GM21381 (cell line): Measurements from ENCODE around the gene FOXK1.
A peak's percentile ranks its signal among the peaks of the same experiment; 100 is the strongest.

Source experiments
- ATAC-seq: cut with Tn5 transposase; IDR thresholded peaks from one replicate; pipeline ENCODE4 v1.9.1; 2021; ENCODE audit warnings: mild to moderate bottlenecking, moderate library complexity; ENCODE audit not compliant: unreplicated experiment

FOXK1 gene

DNA sequence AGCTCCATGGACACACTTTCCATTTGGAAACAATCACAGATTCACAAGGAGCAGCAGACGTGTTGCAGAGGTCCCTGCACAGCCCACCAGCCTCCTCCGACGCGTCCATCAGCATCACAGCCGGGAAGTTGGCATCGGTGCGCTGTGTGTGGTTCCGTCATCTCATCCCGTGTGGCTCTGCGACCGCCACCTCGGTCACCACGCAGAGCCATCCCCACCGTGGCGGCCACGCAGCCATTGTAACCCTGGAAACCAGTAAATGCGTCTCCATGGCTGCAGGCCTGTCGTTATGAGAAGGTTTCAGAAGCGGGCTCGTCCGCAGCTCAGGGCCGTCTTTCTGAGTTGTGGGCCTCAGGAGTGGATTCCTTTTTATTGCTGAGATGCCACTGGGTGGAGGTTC, 36.0 kb downstream of the FOXK1 start:
- ATAC-seq: no peak

DNA sequence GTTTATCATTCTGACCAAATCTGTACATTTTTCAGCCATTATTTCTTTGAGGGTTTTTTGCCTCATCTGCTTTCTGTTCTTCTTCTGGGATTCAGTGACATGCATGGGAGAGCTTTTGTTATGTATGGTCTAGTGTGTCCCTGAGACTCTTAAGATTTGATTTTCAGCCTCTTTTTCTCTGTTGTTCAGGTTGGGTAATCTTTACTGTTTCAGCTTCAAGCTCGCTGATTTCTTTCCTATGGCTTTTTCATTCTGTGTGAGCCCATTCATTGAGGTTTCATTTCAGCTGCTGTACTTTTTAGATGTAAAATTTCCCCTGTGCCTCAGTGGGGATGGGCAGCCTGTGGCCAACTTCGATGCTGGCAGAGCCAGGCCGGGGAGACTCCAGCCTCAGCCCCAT, 38.1 kb downstream of the FOXK1 start:
- ATAC-seq: no peak

DNA sequence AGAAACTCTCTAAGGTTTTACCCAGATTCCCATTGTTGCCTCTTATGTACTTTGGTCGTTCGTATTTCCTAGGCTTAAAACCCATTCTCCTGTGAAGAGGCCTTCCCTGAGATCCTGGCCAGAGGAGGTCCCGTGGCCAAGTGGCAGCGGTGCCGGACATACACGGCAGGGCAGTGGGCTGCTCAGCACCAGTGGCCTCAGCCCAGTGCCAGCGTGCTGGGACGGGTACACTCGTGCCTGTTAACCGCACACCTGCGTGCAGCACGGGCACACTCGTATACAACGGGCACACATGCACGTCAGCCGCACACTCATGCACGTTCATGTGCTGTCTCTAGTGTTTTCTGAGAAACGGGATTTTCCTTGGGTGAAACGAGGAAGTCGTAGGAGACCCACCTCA, 40.2 kb downstream of the FOXK1 start:
- ATAC-seq: no peak

DNA sequence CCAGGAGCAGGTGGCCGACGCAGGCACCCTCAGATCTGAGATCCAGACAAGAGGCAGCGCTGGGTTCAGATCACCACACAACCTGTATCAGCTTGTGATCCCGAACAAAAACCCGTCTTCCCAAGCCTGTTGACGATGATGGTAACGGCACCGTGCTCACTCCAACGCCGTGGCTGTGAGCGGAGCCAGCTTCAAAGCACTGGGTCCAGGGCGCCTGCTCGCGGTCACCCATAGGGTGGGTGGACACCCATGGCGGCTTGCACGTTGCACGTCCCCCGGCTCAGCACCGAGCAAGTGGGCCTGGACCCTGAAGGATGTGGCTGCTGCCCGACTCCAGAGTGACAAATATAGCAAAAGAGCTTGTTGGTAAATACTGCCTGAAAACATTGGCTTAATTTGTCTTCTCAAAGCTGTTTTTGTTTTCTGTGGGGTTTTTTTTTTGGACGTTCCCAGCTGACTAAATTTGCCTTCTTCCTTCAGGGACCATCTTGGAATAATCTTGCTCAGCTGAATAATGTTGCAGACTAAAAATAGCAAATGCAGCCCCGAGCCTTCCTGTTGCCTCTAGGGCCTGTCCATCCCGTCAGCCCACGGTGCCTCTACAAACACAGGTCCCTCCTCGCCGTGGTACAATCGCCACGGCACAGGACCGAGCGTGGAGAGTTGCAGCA, 41.0 kb downstream of the FOXK1 start:
- ATAC-seq: no peak

DNA sequence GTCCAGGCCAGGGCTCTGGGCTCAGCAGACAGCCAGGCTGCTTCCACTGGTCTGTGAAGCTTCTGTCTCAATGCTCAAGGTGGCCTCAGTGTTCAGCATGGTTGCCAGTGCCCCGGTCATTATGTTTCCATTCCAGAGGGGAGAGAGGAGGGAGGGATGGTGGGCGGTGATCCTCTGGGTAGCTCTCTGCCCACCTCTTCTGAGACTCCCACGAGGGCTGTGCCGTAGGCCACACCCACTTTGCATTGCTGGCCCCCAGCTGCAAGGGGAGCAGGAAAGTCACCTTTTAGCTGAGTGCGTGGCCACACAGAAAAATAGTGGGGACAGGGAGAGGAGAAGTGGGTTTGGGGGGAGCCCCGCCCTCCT, 42.5 kb downstream of the FOXK1 start:
- peak; percentile 3 for ATAC-seq

DNA sequence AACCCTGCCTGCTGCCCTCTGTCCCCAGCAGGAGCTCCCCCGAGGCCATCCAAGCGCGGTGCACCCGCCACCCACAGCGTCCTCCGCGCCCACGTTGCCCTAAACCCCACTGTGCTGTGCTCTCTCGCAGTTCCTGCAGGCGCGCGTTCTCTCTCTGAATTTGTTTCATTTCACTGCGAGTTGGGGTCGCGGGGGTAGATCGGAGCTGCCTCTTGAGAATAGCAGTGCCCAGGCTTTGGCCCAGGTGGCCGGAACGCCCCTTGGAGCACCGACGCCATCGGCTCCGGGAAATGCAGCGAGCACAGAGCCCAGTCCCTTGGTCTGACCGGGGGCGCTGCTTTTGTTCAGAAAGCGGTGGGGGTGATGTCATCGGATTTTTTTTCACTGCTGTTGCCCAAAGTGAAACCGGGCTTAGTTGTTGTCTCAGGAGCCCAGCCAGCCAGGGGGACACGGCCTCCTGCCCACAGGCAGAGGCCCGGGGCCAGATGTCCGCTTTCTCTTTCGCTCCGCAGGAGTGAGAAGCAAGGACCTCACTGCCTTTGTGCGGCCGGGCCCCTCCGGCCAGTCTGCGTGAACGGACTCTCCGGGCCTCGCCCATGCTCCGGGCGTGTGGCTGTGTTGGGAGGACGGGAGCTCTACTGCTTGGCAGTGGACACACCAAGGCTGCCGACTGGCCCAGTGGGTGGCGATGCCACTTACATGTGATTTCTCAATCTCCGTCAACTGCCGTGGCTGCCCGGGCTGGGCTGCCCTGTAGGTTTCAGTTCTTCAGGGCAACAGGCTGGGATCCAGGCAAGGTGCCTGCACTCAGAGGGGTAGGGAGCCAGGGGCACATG, 43.1 kb downstream of the FOXK1 start:
- ATAC-seq: peak; percentile 58

DNA sequence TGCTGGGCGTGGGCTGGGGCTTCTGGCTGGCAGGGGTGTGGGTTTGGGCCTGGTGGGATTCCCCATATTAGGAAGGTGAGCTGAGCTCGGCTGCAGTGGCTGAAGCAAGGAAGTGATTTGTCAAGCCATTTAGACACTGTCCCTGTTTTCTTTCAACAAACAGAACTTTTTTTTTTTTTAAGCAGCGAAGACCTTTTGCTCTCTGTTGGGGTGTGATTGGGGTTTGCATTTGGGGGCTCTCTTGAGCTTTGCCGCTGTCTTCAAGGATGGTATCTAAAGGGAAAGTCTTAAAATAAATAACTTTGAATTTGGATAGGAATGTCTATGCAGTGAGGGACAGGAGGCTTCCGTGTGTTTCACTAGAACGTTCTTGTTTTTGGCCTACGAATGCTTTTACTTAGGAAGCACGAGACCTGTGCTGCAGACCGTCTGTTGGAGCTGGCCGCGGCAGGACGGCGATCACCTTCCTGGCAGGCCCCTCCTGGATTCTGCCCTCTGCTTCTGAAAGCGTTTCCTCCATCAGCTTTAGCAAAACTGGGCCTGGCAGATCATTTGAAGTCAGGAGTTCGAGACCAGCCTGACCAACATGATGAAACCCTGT, 43.9 kb downstream of the FOXK1 start:
- no peak for ATAC-seq

DNA sequence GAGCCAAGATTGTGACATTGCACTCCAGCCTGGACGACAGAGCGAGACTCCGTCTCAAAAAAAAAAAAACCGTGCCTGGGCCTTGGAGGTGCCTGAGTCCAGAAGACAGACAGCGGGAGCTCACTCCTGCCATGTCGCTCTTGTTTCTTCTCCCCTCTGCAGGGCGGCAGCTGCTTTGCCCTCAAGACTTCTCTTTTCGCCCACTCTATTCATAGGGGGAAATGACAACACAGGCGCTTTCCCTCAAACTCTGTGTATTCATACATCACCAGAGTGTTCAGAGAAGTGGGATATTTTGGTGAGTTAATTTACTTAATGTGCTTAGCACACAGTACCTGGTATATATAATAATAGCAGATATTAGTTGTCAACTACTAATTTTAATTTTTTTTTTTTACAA, 44.5 kb downstream of the FOXK1 start:
- no peak for ATAC-seq

DNA sequence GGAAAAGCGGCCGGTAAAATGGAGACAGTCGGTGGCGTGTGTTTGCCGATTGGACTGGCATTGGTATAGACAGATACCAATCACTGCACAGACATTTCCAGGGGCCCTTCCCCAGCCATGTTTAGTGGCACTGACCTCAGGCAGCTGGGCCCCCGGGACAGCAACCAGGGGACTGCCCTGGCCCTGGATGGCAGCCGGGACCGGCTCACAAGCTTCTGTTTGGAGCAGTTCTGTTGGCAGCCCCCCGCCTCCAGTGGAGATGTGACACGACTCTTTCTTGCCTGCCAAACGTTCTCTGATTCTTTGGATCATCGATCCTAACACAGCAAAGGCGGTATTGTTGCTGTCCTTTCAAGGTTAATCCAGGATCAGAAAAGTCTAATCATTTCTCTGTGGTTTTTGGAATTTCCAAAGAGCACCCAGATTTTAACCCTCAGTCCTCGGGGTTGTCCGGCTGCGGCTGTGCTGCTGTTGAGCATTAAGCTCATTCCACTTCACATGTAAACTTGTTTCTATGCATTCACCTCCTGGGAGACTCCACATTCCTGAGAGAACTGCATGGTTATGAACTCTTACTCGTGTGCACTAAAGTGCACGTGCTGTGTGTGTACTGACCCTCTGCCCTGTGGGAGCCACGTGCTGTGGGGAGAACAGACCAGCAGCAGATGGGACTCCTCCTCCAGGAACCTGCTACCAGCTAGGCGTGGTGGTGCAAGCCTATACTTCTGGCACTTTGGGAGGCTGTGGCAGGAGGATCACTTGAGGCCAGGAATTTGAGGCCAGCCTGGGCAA, 46.0 kb downstream of the FOXK1 start:
- no peak for ATAC-seq

DNA sequence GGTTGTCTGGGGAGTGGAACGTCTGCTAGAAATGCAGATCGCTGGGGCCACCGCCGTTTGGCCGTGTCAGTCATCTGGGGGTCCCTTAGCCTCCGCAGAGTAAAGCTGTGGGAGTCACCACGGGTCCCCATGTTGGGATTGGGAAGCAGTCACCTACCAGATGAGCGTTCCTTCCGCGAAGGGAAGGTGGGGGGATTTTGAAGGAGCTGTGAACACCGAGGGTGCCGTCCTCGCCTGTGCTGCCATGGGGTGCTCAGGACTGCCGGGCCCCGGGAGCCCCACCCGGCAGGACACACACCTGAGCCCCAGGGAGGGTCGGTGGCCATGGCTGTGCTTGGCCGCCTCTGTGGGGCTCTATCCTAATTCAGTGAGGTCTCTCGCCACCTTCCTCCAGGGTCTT, 47.2 kb downstream of the FOXK1 start:
- no peak for ATAC-seq

DNA sequence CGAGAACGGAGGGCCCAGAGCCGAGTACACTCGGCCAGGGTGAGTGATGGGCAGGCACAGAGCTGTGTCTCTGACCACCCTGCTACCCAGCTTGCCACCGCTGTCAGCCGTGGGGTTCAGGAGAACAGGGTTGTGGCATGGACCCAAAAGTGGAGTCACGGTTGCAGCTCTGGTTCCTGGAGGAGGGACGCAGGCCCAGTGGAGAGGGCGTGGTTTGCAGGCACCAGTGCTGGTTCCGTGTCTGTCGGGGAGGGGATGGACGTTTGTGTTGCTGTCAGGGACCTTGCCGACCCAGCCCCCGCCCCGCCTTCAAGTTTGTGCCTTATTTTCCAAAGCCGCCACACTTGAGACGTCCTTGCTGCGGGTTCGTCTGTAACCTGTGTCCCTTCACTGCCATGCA, 48.2 kb downstream of the FOXK1 start:
- ATAC-seq: no peak

DNA sequence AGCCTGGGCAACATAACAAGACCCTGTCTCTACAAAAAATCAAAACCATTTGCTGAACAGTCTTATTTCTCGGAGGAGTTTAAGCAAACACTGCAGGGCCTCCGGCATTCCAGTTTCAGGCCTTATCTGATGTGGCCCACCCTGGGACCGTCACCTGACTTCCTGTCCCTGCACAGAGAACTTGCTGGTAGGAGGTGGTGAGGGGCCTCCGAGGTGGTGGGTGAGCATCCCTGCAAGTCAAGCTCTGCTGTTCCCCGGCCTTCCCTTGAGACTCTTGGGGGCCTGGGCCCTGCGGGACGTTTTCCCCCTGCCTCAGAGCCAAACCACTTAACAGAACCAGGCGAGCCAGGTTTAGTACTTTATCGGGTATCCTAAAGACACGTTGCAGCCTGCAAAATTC, 48.9 kb downstream of the FOXK1 start:
- ATAC-seq: no peak

DNA sequence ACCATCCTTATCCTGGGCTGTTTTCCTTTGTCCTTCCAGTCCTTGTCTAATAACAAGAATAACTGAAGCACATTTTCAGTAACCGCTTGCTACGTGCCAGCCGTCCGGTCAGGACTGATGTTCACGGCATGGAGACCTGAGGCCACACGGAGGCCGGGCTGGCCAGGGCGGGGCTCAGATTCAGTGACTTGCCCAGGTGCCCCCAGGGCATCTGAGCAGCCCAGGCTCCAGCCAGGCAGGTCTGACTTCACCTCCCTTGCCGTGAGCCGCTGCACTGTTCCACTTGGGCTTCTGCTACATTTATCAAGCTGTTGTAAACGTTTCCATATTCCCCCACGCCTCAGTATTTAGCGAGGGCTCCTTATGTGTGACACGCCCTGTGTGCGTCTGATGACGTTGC, 49.7 kb downstream of the FOXK1 start:
- no peak for ATAC-seq

DNA sequence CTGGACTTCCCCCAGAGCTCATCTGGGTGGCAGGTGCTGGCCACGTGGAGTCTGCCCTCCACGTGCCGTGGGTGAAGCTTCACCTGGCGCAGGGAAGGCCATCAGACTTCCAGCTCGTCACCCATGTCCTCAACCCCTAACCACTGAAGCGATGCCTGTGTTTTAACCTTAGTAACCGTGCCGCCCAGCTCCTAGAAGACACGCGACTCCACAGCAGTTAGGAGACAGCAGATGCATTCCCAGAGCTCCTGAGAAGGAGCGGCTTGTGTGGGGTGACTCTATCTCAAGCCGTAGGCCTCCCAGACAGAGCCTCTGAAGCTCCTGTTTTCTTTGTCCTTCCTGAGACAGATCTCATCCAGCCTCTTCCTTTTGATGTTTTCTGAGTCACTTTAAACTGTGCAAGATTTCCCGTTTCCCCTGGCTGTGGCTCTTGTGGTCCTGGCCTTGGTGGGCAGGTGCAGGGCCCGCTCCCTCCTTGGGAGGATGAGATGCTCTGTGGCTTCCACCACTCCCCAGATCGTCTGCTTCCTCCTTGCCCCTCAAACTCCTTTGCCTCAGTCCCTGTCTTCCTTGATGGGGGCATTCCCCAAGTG, 51.9 kb downstream of the FOXK1 start:
- no peak for ATAC-seq

DNA sequence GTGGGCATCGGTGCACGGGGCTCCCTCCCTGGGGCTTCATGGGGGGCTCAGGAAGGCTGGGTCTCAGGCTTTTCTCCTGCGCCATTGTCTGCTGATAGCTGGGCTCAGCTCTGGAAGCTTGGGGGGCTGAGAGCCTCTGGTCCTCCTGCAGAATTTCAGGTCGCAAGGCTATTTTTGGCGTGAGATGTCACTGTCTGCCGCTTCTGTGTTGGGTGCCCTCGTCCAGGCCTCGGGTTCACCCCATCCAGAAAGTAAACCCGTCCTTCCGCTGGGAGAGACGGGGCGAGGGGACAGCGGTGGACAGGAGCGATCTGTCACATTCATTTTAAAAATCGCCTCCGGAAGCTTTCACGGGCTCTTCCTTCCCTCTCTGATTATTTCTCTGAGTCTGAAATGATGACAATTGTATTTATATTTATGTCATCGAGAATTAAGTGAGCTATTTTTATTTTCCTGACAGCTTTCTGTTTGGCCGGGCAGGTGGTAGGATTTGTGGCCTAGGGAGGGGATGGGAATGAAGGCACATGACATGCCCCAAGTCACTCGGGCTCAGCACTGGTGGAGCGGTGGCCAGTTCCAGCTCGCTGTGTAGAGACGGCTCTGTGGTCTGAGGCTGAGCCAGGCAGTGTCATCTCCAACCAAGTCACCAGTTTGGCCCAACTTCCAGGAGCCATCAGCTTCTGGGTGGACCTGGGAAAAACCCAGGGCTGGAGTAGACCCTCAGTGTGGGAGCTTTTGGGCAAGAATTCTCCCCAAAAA, 52.7 kb downstream of the FOXK1 start:
- no peak for ATAC-seq

DNA sequence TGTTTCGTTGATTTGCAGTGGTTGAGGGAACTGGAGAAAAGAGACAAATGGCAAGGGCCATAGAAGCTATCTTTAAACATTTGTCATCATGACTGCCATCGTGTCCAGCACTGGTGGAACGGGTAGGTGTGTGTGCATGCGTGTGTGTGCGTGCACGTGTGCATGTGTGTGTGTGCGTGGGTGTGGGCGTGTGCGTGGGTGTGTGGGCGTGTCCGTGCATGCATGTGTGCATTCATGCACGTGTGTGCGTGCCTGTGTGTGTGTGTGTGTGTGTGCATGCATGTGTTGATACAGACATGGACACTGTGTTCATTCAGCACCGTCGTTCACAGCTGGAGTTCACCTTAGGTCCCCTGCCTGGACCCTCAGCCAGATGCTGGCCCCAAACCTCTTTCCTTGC, 55.2 kb downstream of the FOXK1 start:
- ATAC-seq: no peak

DNA sequence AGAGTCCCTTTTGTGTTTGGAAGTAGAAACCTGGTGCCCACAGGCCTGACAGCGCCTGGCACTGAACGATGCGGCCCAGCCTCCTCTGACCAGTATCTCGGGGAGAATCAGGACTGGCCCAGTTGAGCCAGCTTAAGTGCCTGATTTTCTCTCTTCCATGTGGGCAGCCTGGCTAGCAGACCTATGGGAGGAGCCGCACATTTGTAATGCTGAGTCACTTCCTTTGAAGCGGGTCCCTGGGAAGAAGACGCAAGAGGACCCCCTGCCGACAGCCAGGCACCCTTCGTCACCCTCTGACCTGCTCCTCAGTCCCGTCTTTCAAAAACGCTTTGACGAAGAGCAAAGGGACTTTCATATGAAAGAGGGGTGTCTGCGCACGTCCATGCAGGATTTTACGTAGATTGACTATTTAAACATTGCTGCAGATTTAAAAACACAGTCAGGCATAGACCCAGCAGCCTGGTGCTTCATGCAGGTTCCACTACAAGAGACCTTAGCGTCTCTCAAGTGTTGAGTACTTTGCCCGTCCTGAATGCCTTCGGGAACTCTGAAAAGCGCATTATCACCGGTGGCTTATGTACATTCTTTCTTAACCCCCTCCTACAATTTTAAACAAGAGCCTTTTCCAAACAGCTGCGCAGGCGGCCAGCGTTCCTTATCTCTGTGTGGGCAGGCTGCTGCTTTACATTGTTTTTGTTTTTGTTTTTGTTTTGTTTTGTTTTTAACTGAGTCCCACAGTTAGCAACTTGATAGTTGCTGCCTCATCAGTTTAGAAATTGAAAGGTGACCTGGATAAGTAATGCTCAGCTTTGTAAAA, 56.8 kb downstream of the FOXK1 start:
- ATAC-seq: no peak

DNA sequence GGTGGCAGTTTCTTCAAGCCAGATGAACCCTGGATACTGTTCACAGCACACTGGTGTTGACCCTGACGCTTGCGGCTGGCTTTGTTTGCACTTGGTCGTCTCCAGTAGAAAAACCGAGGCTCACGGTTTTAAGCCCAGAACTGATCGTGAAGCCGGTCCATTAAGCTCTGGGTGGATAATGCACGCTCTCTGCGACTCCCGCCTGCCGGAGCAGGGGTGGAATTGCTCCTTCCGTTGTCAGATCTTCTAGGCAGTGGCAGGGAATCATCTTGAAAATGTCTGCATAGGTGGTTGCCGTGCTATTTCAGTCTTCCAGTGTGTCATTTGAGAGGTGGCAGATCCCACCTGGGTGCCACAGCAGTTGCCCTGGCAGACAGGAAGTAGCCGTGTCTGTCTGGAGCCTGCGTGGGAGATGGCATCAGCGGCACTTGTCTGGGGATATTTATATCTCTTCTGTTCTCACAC, 57.5 kb downstream of the FOXK1 start:
- ATAC-seq: no peak

DNA sequence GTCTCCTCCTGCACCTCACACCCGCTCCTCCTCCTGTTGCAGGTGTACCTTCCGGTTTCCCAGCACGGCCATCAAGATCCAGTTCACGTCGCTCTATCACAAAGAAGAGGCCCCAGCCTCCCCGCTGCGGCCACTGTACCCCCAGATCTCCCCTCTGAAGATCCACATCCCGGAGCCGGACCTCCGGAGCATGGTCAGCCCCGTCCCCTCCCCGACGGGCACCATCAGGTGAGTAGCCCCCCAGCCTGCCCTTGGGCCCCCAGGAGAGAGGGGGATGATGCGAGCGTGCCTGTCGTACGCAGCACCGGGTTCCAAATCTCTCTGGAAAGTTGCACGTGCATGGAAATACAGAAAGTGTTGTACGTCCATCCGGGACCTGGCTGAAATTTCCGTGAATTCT, 58.7 kb downstream of the FOXK1 start:
- no peak for ATAC-seq
